Measurements from ENCODE around the gene DEFB115. TPM values are rescaled to one million over a fixed set of nuclear protein-coding genes. Genes with fewer than 3 reads are reported as not detected.

Gene DEFB115
- total and polyA plus RNA-seq, 2 of the 13 experiments (the other 11 are each of a cell fraction or from before 2014, with no cell fraction given): not detected

DNA sequence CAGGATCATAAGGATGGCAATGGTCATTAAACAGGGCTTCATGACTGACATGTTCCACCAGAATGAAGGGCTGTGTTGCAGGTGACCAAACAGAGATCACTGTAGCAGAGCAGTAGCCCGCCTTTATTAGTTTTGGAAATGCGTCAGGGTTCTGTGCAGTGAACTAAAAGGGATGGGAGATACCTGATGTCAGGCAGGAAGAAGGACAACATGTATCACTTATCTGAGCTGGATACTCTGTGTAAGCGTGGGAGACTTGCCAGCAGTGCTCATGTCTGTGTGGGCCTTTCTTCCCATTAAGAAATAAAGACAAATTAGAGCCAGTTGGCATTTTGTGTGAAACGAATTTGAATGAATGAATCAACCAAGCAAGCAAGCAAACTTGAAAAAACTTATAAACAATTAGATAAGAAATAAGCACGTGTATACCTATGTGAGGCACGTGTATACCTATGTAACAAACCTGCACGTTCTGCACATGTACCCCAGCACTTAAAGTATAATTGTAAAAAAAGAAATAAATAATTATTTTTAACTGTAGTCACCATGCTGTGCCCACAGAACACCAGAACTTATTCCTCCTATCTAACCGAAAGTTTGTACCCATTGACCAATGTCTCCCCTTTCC, 51.2 kb downstream of the DEFB115 start, which contains the start of gene DEFB116:
Gene DEFB116, minus strand, starts transcription at position 51 of the 628 bp plus-strand sequence. Its CDS starts 0 bp downstream, at position 51.
- FAIRE-seq (no peak), ATAC-seq (no peak), DNase-seq (ENCODE audit: low spot score) (no peak)
- no TSS peak for BruUV-seq (replicated peaks)
- H3K9ac ChIP-seq (ENCODE audit: insufficient read depth, low read depth, low read length): no peak within 1 kb of the TSS
- no peaks in the 10 kb centered on the region for H3K4me1 ChIP-seq (ENCODE audit: insufficient read depth, low read length)
- no peak within 1 kb of the TSS for H3K4me2 ChIP-seq (ENCODE audit: low read depth, low read length)
- ChIA-PET CTCF (ENCODE audit: low intra/inter-chr PET ratio, low total read pairs) (no interaction called here), POLR2A (no interaction called here)
- no peak within 1 kb of the TSS for H3K4me3 ChIP-seq (replicated peaks in 1 of 3; ENCODE audit: insufficient read depth in 1 of 3, low read depth in 2 of 3, low read length in 3 of 3)
- WGBS (ENCODE audit: low lambda C conversion rate): 2% methylated on average over 8 of the region's 8 CpGs
- H3K36me3 ChIP-seq (replicated peaks in 1 of 2; ENCODE audit: control insufficient read depth in 1 of 2, insufficient read depth in 2 of 2, low read length in 2 of 2): no peaks in the 10 kb centered on the region
- intact Hi-C loops (cut with micrococcal nuclease; ENCODE audit: unreplicated experiment): no loop called here
- in situ Hi-C loops (cut with HindIII; ENCODE audit: extremely low pct_ligation_motif_present, low pct_unique_long_range_greater_than_20kb): no loop called here
- H4K20me1 ChIP-seq (ENCODE audit: insufficient read depth, low read length): no peaks in the 10 kb centered on the region
- H3K9me3 ChIP-seq (ENCODE audit: low read length): no peaks in the 10 kb centered on the region
- no peak within 1 kb of the TSS for H2AFZ ChIP-seq (ENCODE audit: low read length)
- no peaks in the 10 kb centered on the region for H3K79me2 ChIP-seq (ENCODE audit: insufficient read depth, low read length)
- H3K27me3 ChIP-seq (ENCODE audit: control insufficient read depth in 1 of 2, insufficient read depth in 2 of 2, low read length in 2 of 2): no peaks in the 10 kb centered on the region
- H3K27ac ChIP-seq (ENCODE audit: extremely low read length, insufficient read depth, low read length): no peak within 1 kb of the TSS
- TF ChIP-seq, protein P1, sequence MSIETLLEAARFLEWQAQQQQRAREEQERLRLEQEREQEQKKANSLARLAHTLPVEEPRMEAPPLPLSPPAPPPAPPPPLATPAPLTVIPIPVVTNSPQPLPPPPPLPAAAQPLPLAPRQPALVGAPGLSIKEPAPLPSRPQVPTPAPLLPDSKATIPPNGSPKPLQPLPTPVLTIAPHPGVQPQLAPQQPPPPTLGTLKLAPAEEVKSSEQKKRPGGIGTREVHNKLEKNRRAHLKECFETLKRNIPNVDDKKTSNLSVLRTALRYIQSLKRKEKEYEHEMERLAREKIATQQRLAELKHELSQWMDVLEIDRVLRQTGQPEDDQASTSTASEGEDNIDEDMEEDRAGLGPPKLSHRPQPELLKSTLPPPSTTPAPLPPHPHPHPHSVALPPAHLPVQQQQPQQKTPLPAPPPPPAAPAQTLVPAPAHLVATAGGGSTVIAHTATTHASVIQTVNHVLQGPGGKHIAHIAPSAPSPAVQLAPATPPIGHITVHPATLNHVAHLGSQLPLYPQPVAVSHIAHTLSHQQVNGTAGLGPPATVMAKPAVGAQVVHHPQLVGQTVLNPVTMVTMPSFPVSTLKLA (IDR thresholded peaks at IDR 0.05): peak; percentile 100
- TF ChIP-seq ZNF788 (CRISPR knock-in tag; IDR thresholded peaks at IDR 0.05; ENCODE audit: borderline replicate concordance) (no peak), MXD4 (CRISPR knock-in tag; IDR thresholded peaks at IDR 0.05) (no peak)

Other genes starting within 250 kb of the DEFB115 start
- gene DEFB116, start 50.9 kb downstream of the DEFB115 start, total RNA-seq (2016; rRNA removed; fragmentation: Illumina TruSeq; extraction: Trizol): not detected in 2 replicates
- not detected in 2 replicates for gene DEFB116, start 50.9 kb downstream of the DEFB115 start, polyA plus RNA-seq (2011; rRNA removed)
- not detected in 2 replicates for gene DEFB118, start 110.9 kb downstream of the DEFB115 start, total RNA-seq (2016; rRNA removed; fragmentation: Illumina TruSeq; extraction: Trizol)
- gene DEFB118, start 110.9 kb downstream of the DEFB115 start, polyA plus RNA-seq (2011; rRNA removed): not detected in 2 replicates
- not detected in 2 replicates for gene DEFB119, start 132.9 kb downstream of the DEFB115 start, total RNA-seq (2016; rRNA removed; fragmentation: Illumina TruSeq; extraction: Trizol)
- gene DEFB119, start 132.9 kb downstream of the DEFB115 start, polyA plus RNA-seq (2011; rRNA removed): not detected in 2 replicates
- not detected in 2 replicates for gene DEFB121, start 148.6 kb downstream of the DEFB115 start, total RNA-seq (2016; rRNA removed; fragmentation: Illumina TruSeq; extraction: Trizol)
- not detected in 2 replicates for gene DEFB121, start 148.6 kb downstream of the DEFB115 start, polyA plus RNA-seq (2011; rRNA removed)
- gene DEFB123, start 183.0 kb downstream of the DEFB115 start, total RNA-seq (2016; rRNA removed; fragmentation: Illumina TruSeq; extraction: Trizol): not detected in 2 replicates
- not detected in 2 replicates for gene DEFB123, start 183.0 kb downstream of the DEFB115 start, polyA plus RNA-seq (2011; rRNA removed)
- gene DEFB124, start 217.5 kb downstream of the DEFB115 start, total RNA-seq (2016; rRNA removed; fragmentation: Illumina TruSeq; extraction: Trizol): not detected in 2 replicates
- gene DEFB124, start 217.5 kb downstream of the DEFB115 start, polyA plus RNA-seq (2011; rRNA removed): not detected in 2 replicates
- gene REM1, start 217.6 kb downstream of the DEFB115 start, total RNA-seq (2016; rRNA removed; fragmentation: Illumina TruSeq; extraction: Trizol): not detected in 2 replicates
- not detected in 2 replicates for gene REM1, start 217.6 kb downstream of the DEFB115 start, polyA plus RNA-seq (2011; rRNA removed)